SK-N-SH (cell line): ENCODE data around the gene PARD3. TPM values are rescaled to one million over a fixed set of nuclear protein-coding genes. Genes with fewer than 3 reads are reported as not detected.

Experiments used
- CTCF ChIA-PET: fragments of 300-600, 350-600 bp; formaldehyde crosslinking; extraction: SDS; loops from one replicate; lab custom pipeline; 2021; lab: Yijun Ruan, JAX
- POLR2A ChIA-PET: fragments of 350-600 bp; sonication (Branson Sonifier 250); formaldehyde crosslinking; extraction: SDS; loops from one replicate; lab custom pipeline; 2020; ENCODE audit warnings: antibody characterized with exemption, inconsistent platforms; lab: Yijun Ruan, JAX
- DNase-seq: peaks from one replicate; pipeline ENCODE4 v3.0.0; 2012
- H2AFZ ChIP-seq: fragments of 200-600 bp; sonication (generic); 2 replicates; pipeline ENCODE4 v1.8.1; 2016; ENCODE audit warnings: antibody characterized with exemption, mild to moderate bottlenecking, low read depth
- H3F3A ChIP-seq: fragments of 200-600 bp; sonication (generic); replicated peaks from 2 replicates; pipeline ENCODE3; 2016; ENCODE audit warnings: antibody characterized with exemption, mild to moderate bottlenecking; ENCODE audit not compliant: insufficient read depth
- H3K27ac ChIP-seq, 2 experiments: fragments of 200-500 bp in 1 of 2; fragments of 200-600 bp in 1 of 2; sonication (Bioruptor generic) in 1 of 2; sonication (generic), shearing (Covaris generic) in 1 of 2; 2 replicates each; pipeline versions ENCODE4 v1.5.1 to v1.6.1; 2014 to 2016; ENCODE audit warnings: low read depth in 2 of 2, inconsistent platforms in 1 of 2, low read length in 1 of 2, mild to moderate bottlenecking in 1 of 2, mixed read lengths in 1 of 2
- H3K27me3 ChIP-seq: fragments of 200-600 bp; sonication (generic), shearing (Covaris generic); 2 replicates; pipeline ENCODE4 v1.6.1; 2016; ENCODE audit warnings: mixed run types; ENCODE audit not compliant: insufficient read depth
- H3K36me3 ChIP-seq, 2 experiments: fragments of 200-500 bp in 1 of 2; fragments of 200-600 bp in 1 of 2; sonication (Bioruptor generic) in 1 of 2; sonication (generic) in 1 of 2; replicated peaks in 1 of 2; 2 replicates each; pipeline versions ENCODE3 to v1.5.1; 2014 to 2016; ENCODE audit warnings: low read length in 1 of 2, mild to moderate bottlenecking in 1 of 2; ENCODE audit not compliant: insufficient read depth in 2 of 2, control insufficient read depth in 1 of 2
- H3K4me1 ChIP-seq, 2 experiments: fragments of 200-500 bp in 1 of 2; fragments of 200-600 bp in 1 of 2; sonication (Bioruptor generic) in 1 of 2; sonication (generic), shearing (Covaris generic) in 1 of 2; 2 replicates each; pipeline versions ENCODE4 v1.5.1 to v1.6.1; 2014 to 2016; ENCODE audit warnings: low read depth in 1 of 2, low read length in 1 of 2, mixed run types in 1 of 2; ENCODE audit not compliant: insufficient read depth in 2 of 2, control insufficient read depth in 1 of 2
- H3K4me2 ChIP-seq: fragments of 200-600 bp; sonication (generic), shearing (Covaris generic); 2 replicates; pipeline ENCODE4 v1.6.1; 2017; ENCODE audit warnings: mixed run types
- H3K4me3 ChIP-seq, 2 experiments: fragments of 200-500 bp in 1 of 2; fragments of 200-600 bp in 1 of 2; sonication (Bioruptor generic) in 1 of 2; sonication (generic), shearing (Covaris generic) in 1 of 2; 2 replicates each; pipeline versions ENCODE4 v1.5.1 to v1.8.1; 2014 to 2016; ENCODE audit warnings: low read depth in 2 of 2, inconsistent platforms in 1 of 2, low read length in 1 of 2, mild to moderate bottlenecking in 1 of 2, mixed read lengths in 1 of 2, moderate library complexity in 1 of 2
- H3K79me2 ChIP-seq: fragments of 200-600 bp; sonication (generic); 2 replicates; pipeline ENCODE4 v1.8.1; 2017; ENCODE audit warnings: mild to moderate bottlenecking; ENCODE audit not compliant: insufficient read depth
- H3K9ac ChIP-seq: fragments of 200-600 bp; sonication (generic); 2 replicates; pipeline ENCODE4 v1.6.1; 2017; ENCODE audit warnings: mixed run types
- H3K9me2 ChIP-seq: fragments of 200-600 bp; sonication (generic); 2 replicates; pipeline ENCODE4 v1.6.1; 2017; ENCODE audit warnings: mixed run types
- H3K9me3 ChIP-seq: fragments of 200-600 bp; sonication (generic); 2 replicates; pipeline ENCODE4 v1.6.1; 2017; ENCODE audit warnings: mixed run types, mild to moderate bottlenecking, moderate library complexity
- H4K20me1 ChIP-seq: fragments of 200-600 bp; sonication (generic); 2 replicates; pipeline ENCODE4 v1.6.1; 2017; ENCODE audit warnings: mild to moderate bottlenecking, mixed run types; ENCODE audit not compliant: insufficient read depth
- ELF1 ChIP-seq: IDR thresholded peaks from 2 replicates; pipeline ENCODE4 v1.4.0; 2012
- EP300 ChIP-seq, 2 experiments: IDR thresholded peaks; 2 replicates each; pipeline versions ENCODE4 v1.4.0 to v1.6.1; 2012; ENCODE audit warnings: borderline replicate concordance in 1 of 2, low read depth in 1 of 2, low read length in 1 of 2
- EZH2phosphoT487 ChIP-seq: fragments of 200-600 bp; sonication (generic); IDR thresholded peaks from 2 replicates; pipeline ENCODE4 v1.6.1; 2017; ENCODE audit warnings: low read depth, mixed run types, mild to moderate bottlenecking, antibody characterized with exemption, moderate library complexity, borderline replicate concordance
- FOSL2 ChIP-seq: IDR thresholded peaks from 2 replicates; pipeline ENCODE4 v1.4.0; 2012; ENCODE audit warnings: low read depth, mild to moderate bottlenecking, moderate library complexity, borderline replicate concordance
- FOXM1 ChIP-seq: IDR thresholded peaks from 2 replicates; pipeline ENCODE4 v1.4.0; 2012; ENCODE audit warnings: low read depth, mild to moderate bottlenecking
- GABPA ChIP-seq: IDR thresholded peaks from 2 replicates; pipeline ENCODE4 v1.4.0; 2012; ENCODE audit warnings: low read depth, mild to moderate bottlenecking
- GATA2 ChIP-seq: sonication (generic); formaldehyde crosslinking; IDR thresholded peaks from 2 replicates; pipeline ENCODE4 v1.5.0; 2020; ENCODE audit warnings: mild to moderate bottlenecking, missing genetic modification reagents
- MAX ChIP-seq: IDR thresholded peaks from 2 replicates; pipeline ENCODE4 v1.4.0; 2012; ENCODE audit warnings: low read depth
- MEF2A ChIP-seq: IDR thresholded peaks from 2 replicates; pipeline ENCODE4 v1.4.0; 2012; ENCODE audit warnings: low read depth, borderline replicate concordance
- NFIC ChIP-seq: IDR thresholded peaks from 2 replicates; pipeline ENCODE4 v1.4.0; 2012; ENCODE audit warnings: borderline replicate concordance
- POLR2AphosphoS5 ChIP-seq: IDR thresholded peaks from 2 replicates; pipeline ENCODE4 v1.6.1; 2012; ENCODE audit warnings: low read depth, low read length
- RAD21 ChIP-seq: IDR thresholded peaks from 2 replicates; pipeline ENCODE4 v1.6.1; 2012; ENCODE audit warnings: mild to moderate bottlenecking, low read length
- RXRA ChIP-seq: IDR thresholded peaks from 2 replicates; pipeline ENCODE4 v1.4.0; 2012; ENCODE audit warnings: low read depth, mild to moderate bottlenecking, borderline replicate concordance
- SIN3A ChIP-seq: IDR thresholded peaks from 2 replicates; pipeline ENCODE4 v1.6.1; 2012; ENCODE audit warnings: low read depth, mild to moderate bottlenecking, low read length, moderate library complexity, borderline replicate concordance
- SMC3 ChIP-seq: IDR thresholded peaks from 2 replicates; pipeline ENCODE4 v1.6.1; 2012; ENCODE audit warnings: low read depth, low read length, improper control_type of control experiment
- TCF12 ChIP-seq: IDR thresholded peaks from 2 replicates; pipeline ENCODE4 v1.4.0; 2012
- USF2 ChIP-seq: fragments of 150-350 bp; IDR thresholded peaks from 2 replicates; pipeline ENCODE4 v1.6.1; 2017; ENCODE audit warnings: antibody characterized with exemption, low read length, low read depth, borderline replicate concordance
- YY1 ChIP-seq: IDR thresholded peaks from 2 replicates; pipeline ENCODE4 v1.4.0; 2012; ENCODE audit warnings: low read depth, mild to moderate bottlenecking
- WGBS: methylation state at CpG from one replicate; pipeline ENCODE4 v1.1.6; 2017; ENCODE audit warnings: low lambda C conversion rate; 5-methylcytosine and 5-hydroxymethylcytosine counted together
- polyA plus RNA-seq, 3 experiments: library from polyadenylated mRNA; depleted of rRNA; stranded (reverse); fragments of >200 nt; gene quantifications; 2 replicates each; pipeline ENCODE4 v1.2.3, GENCODE V29; 2012
- TF ChIP-seq, protein P1 (sequence below): IDR thresholded peaks from 2 replicates; pipeline ENCODE4 v1.6.1; 2012; ENCODE audit warnings: mild to moderate bottlenecking, low read depth, low read length, moderate library complexity
- TF ChIP-seq, protein P2 (sequence below): IDR thresholded peaks from 2 replicates; pipeline ENCODE4; 2012

Gene PARD3
- polyA plus RNA-seq, 1 of the 3 experiments (the other 2 are of a cell fraction) = 29.4 TPM

- ChIA-PET POLR2A (no interaction called here), CTCF (interaction anchor here (1.2 kb wide), 1 partner anchor 53 kb away, joined by 3 read pairs; no protein-coding TSS in a partner anchor)
- Histone ChIP-seq H3K9me3 (no peaks in the 10 kb centered on the region), H3F3A (peaks cover 34% of the 10 kb centered on the region), H3K27me3 (no peaks in the 10 kb centered on the region), H4K20me1 (no peaks in the 10 kb centered on the region), H3K4me3 (no peak overlapping the region), H3K9ac (no peak overlapping the region), H3K4me2 (no peak overlapping the region), H3K4me1 (peaks cover 0 to 58% of the 10 kb centered on the region in 2 experiments; a peak in 2 of 4 replicates), H3K9me2 (no peaks in the 10 kb centered on the region), H2AFZ (no peak overlapping the region), H3K79me2 (peaks cover 16% of the 10 kb centered on the region), H3K36me3 (no peaks in the 10 kb centered on the region), H3K27ac (no peak overlapping the region)
- 82% methylated on average over 2 of the region's 2 CpGs for WGBS
- TF ChIP-seq USF2 = no peak
- TF ChIP-seq EP300 (IDR thresholded peaks at IDR 0.05; ENCODE audit: borderline replicate concordance in 1 of 2, low read depth in 1 of 2, low read length in 1 of 2) = 0 out of 4 replicates have a peak, but pooled peaks of 1 of the 2 experiments have one; percentile 13
- no peak for TF ChIP-seq MEF2A
- no peak for TF ChIP-seq EZH2phosphoT487
- TF ChIP-seq FOXM1 = no peak
- TF ChIP-seq MAX = no peak
- TF ChIP-seq GATA2 = no peak
- TF ChIP-seq SMC3 = no peak
- TF ChIP-seq, protein P1, sequence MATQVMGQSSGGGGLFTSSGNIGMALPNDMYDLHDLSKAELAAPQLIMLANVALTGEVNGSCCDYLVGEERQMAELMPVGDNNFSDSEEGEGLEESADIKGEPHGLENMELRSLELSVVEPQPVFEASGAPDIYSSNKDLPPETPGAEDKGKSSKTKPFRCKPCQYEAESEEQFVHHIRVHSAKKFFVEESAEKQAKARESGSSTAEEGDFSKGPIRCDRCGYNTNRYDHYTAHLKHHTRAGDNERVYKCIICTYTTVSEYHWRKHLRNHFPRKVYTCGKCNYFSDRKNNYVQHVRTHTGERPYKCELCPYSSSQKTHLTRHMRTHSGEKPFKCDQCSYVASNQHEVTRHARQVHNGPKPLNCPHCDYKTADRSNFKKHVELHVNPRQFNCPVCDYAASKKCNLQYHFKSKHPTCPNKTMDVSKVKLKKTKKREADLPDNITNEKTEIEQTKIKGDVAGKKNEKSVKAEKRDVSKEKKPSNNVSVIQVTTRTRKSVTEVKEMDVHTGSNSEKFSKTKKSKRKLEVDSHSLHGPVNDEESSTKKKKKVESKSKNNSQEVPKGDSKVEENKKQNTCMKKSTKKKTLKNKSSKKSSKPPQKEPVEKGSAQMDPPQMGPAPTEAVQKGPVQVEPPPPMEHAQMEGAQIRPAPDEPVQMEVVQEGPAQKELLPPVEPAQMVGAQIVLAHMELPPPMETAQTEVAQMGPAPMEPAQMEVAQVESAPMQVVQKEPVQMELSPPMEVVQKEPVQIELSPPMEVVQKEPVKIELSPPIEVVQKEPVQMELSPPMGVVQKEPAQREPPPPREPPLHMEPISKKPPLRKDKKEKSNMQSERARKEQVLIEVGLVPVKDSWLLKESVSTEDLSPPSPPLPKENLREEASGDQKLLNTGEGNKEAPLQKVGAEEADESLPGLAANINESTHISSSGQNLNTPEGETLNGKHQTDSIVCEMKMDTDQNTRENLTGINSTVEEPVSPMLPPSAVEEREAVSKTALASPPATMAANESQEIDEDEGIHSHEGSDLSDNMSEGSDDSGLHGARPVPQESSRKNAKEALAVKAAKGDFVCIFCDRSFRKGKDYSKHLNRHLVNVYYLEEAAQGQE = no peak
- TF ChIP-seq TCF12 = peak; percentile 28; the same call in 1 of the 2 replicates
- DNase-seq = no peak
Observed at GRCh38 chr10:34585422-34586112, 229.5 kb downstream of the PARD3 start.

DNA sequence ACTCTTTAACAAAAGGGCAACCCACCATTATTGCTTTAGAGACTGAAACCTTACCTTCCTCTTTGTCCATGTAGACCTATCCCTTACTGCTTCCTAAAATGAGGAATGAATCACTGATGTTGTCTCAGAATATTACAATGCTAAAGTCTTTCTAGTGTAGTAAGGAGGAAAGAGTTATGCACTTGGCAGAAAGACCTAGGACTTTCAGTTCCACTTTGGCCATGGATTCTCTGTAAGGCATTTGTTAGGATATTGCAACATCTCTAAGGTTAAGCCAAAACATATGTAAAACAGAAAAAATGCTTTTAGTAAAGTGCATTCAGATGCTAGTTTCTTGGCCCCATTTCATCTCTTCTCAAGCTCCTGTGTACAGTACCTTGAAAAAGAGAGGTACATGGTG lies 230.9 kb downstream of the PARD3 start:
- Histone ChIP-seq H3K9me3 (no peaks in the 10 kb centered on the region), H3K27ac (peak overlapping the region; percentile 67 to 71; a peak in 3 of 4 replicates), H3K36me3 (no peaks in the 10 kb centered on the region), H3K4me1 (peaks cover 0 to 65% of the 10 kb centered on the region in 2 experiments; a peak in 3 of 4 replicates), H3K9ac (no peak overlapping the region), H3K27me3 (no peaks in the 10 kb centered on the region), H3F3A (peaks cover 34% of the 10 kb centered on the region), H3K79me2 (peaks cover 15% of the 10 kb centered on the region; the same call in 1 of the 2 replicates), H3K4me2 (no peak overlapping the region), H3K4me3 (no peak overlapping the region), H4K20me1 (no peaks in the 10 kb centered on the region), H3K9me2 (no peaks in the 10 kb centered on the region), H2AFZ (no peak overlapping the region)
- ChIA-PET POLR2A (no interaction called here), CTCF (interaction anchor here (1.2 kb wide), 1 partner anchor 54 kb away, joined by 3 read pairs; no protein-coding TSS in a partner anchor)
- no peak for DNase-seq
- TF ChIP-seq ELF1 (no peak), GABPA (no peak), SIN3A (no peak), GATA2 (no peak), MEF2A (no peak), RAD21 (no peak), YY1 (0 out of 2 replicates have a peak, but pooled peaks have one; percentile 8), EZH2phosphoT487 (no peak), MAX (no peak; the same call in 1 of the 2 replicates), POLR2AphosphoS5 (peak; percentile 64; the same call in 1 of the 2 replicates), RXRA (no peak), NFIC (peak; percentile 87), FOSL2 (peak; percentile 53; the same call in 1 of the 2 replicates)
- TF ChIP-seq, protein P2, sequence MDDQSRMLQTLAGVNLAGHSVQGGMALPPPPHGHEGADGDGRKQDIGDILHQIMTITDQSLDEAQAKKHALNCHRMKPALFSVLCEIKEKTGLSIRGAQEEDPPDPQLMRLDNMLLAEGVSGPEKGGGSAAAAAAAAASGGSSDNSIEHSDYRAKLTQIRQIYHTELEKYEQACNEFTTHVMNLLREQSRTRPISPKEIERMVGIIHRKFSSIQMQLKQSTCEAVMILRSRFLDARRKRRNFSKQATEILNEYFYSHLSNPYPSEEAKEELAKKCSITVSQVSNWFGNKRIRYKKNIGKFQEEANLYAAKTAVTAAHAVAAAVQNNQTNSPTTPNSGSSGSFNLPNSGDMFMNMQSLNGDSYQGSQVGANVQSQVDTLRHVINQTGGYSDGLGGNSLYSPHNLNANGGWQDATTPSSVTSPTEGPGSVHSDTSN = peak; percentile 59
